Renal cortical epithelial cell (primary cell): ENCODE measurements around the gene PDLIM5. TPM values are rescaled to one million over a fixed set of nuclear protein-coding genes. Genes with fewer than 3 reads are reported as not detected.
"Not testable (repeated sequence)": the region's sequence is repeated elsewhere in the genome, so short reads cannot be mapped to it uniquely, and the experiment has no call there.

Source experiments
- DNase-seq: peaks from one replicate; pipeline ENCODE4 v3.0.0-alpha.2; 2011; ENCODE audit warnings: low read depth
- total RNA-seq: library from RNA; depleted of rRNA; stranded (reverse); fragments of >200 nt; gene quantifications from 2 replicates; pipeline ENCODE4 v1.2.3, GENCODE V29; 2014

The PDLIM5 gene
- total RNA-seq, 1 donor from 2014 or later: 96.0 TPM

DNA sequence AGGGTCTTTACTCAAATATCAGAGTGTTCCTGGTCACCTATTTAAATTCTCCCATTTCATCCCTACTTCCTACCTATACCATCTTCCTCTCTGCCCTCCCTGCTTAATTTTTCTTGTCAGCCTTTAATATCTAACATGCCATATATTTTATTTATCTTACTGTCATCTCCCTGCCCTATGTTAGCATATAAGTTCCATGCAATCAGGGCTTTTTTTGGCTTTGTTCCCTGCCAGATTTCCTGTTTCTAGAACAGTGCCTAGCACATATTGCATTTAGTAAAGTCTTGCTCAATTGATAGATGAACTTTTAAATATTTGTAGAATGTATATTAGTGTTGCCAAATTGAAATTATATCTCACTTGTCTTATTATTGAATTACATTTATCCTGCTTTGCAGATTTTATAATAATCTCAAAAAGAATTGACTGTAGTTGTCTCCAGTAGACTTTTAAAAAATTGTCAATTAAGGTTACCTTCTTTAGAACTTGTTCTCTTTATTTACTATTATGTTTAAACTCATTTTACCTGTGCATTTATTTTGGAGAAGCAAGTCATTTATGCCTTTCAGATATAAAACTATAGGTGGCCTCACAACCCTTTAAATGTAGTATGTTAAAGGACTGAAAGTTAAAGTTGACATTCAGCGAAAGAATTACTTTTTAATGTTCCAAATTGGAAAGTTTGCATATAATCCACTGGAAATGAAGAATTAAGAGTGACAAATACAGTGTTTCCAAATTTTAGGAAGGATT lies 197.8 kb downstream of the PDLIM5 start:
- DNase-seq: no peak

DNA sequence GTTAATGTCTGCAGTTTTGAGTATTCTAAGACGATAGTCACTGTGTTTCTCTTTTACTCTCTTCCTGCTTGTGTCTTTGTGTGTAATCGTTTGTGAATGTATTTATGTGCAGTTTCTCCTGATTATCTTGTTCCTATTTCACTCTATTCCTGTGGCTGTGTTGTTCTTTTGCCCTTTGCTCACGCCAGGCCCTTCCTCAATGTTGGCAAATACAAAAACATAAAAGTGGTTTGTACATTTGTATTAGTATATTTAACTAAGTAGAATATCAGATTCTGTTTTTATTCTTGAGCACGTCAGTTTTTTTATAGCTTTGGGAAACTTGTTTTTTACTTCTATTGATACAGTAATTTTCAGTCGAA lies 198.4 kb downstream of the PDLIM5 start:
- DNase-seq: no peak

DNA sequence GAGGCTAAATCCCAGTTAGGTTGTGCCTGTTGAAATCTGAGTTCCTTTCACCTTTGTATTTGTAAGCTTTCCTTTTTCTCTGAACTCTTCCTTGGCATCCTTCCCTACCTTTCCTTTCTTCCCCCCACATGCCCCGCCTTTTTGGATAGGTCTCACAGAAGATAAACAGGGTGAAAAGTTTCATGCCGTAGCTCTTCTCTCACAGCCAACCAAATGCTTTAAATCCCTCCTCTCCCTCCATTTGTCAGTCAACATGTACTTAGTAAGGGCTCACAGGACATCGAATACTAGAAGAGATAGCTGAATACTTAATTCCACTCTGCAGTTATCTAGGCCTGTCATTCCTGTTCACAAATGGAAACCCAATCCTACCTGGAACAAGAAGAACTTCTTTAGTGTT lies 198.9 kb downstream of the PDLIM5 start:
- DNase-seq: no peak

DNA sequence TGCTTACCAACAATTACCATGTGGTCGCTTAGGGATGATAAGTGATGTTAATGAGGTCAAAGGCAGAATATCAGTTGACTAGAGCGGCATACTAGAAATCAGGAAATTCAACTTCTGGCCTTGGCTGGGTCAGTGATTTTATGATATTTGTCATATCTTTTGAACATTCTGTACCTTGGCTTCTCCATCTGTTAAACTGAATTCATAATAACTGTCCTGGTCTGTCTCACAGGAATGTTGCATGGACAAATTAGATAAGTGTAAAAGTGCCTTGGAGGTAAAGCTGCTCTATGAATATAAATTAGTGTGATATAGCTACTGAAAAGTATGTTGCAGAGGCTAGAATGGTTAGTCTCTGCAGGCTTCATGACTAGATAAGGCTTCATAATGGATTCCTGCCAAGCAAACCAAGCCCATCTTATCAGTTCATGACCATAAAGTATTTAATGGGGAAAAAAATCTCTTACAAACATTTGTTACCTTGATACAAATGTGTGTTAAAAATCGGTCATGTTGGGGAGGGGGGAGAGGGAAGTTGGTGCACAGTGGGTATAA lies 201.4 kb downstream of the PDLIM5 start:
- DNase-seq: no peak

DNA sequence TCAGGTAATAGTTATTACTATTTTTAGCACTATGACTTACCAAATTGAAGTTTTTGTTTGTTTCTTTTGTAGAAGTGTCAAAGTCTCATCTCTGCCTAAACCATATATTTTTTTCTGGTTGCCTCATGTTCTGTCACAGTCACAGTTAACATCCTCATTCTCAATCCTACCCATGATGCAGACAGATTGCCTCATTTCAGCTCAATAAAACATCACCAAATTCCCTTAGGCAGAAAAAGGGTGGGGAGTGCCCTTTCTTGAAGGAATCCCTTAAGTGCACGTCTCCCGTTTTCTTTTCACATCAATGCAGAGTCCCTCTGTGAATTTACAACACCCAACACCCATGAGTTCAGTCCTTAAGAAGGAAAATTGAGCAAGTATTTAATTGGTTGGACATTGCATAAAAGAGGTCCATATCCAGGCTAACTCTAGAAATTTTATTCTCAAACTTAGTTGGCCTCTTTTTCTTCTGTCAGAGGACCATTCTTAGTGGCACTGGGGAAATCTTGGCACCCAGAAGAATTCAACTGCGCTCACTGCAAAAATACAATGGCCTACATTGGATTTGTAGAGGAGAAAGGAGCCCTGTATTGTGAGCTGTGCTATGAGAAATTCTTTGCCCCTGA lies 202.4 kb downstream of the PDLIM5 start:
- DNase-seq: no peak

DNA sequence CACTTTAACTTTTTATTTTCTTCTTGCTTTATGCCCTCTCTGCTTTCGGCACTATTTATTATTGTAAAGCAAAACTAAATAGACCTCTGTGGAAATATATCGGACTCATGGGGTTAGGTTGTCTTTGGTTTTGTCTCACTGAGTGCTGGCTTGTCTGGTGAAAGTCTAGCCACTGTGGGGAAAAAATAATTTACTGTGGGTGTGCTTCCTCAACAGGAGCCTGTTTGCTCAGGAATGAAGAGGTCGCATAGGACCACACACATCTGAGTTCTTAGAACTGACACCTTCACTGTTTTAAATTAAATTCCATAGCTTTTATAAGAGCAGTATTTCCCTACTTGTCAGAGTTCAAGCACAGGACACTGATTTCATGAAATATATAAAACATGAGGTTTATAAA lies 203.0 kb downstream of the PDLIM5 start:
- DNase-seq: no peak

DNA sequence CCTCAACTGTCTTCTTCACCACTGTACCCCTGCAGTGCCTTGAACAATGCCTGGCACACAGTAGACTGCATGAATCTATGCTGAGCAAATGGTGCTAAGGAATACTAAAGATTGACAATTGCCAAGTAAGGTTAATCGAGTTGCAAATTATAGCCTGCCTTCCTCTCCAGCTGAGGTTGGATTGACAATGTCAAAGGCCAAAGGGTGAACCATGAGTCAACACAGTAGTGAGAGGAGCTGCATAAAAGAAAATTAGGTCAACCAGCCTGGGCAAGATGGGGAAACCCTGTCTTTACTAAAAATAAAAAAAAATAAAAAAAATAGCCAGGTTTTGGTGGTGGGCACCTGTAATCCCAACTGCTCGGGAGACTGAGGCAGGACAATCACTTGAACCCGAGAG lies 208.9 kb downstream of the PDLIM5 start:
- DNase-seq: peak; percentile 30

DNA sequence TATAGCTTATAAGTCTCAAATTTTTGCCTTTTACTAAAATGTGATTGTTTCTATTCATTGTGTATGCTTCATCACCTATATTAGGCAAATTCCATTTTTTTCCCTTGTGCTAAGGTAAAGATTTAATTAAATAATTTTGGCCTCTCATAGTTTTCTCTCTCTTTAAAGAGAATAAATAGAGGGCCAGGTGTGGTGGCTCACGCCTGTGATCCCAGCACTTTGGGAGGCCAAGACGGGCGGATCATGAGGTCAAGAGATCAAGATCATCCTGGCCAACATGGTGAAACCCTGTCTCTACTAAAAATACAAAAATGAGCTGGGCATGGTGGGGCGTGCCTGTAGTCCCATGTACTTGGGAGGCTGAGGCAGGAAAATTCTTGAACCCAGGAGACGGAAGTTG lies 213.3 kb downstream of the PDLIM5 start:
- DNase-seq: not testable (repeated sequence)

DNA sequence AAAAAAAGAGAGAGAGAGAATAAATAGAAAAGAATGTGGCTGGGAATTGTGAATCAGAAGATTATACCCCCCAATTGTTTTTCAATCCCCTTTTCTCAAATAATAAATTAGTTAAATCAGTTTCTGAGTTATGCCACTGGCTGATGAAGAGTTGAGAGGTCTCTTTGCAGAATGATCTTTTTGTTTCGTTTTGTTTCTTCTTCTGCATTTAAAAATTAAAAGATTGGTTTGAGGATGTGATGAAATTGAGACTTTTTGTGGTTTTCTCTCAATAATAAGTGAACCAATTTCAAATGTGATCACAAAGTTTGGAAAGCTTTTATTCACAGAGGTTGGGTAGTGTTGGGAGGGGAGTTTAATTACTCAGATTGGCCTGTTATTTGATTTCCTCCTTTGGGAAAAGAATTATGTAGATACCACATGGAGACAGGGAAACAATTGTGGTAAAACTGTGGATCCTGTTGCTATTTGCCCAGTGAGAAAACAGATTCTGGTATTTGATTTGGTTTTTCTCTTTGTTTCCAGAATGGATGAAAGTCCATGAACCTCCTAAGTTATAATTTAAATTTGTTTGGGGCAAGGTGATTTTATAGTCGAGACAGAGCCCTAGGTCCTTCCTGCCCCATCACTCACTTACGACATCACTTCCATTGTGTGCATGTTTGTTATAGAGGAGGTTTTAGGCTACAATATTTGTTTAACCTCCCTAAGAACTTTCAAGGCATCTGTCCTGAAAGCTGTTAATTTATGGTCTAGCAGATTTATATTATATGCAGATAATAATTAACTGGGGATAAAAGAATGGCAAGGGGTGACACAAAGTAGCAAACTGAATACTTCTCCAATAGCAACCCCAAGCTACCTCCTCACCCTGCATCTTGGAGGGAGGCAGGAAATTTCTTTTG lies 214.0 kb downstream of the PDLIM5 start:
- peak; percentile 77 for DNase-seq

DNA sequence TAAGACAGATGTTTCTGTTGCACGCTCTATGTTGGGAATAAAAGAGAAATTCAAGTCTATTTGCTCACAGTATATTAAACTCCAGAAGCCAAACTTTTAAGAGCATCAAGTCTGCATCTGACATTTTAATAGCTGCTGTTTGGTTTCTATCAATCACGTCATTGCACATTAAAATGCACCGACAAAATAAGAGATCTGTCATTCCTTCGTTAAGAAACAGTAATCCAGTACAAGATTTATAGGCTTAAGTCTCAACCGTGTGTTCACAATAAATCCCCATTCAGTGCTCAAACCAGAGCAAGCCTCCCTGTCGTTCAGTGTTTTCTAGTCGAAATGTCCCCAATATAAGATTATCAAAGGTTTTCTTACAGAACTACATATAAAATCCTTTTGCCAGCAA lies 217.0 kb downstream of the PDLIM5 start:
- DNase-seq: no peak

DNA sequence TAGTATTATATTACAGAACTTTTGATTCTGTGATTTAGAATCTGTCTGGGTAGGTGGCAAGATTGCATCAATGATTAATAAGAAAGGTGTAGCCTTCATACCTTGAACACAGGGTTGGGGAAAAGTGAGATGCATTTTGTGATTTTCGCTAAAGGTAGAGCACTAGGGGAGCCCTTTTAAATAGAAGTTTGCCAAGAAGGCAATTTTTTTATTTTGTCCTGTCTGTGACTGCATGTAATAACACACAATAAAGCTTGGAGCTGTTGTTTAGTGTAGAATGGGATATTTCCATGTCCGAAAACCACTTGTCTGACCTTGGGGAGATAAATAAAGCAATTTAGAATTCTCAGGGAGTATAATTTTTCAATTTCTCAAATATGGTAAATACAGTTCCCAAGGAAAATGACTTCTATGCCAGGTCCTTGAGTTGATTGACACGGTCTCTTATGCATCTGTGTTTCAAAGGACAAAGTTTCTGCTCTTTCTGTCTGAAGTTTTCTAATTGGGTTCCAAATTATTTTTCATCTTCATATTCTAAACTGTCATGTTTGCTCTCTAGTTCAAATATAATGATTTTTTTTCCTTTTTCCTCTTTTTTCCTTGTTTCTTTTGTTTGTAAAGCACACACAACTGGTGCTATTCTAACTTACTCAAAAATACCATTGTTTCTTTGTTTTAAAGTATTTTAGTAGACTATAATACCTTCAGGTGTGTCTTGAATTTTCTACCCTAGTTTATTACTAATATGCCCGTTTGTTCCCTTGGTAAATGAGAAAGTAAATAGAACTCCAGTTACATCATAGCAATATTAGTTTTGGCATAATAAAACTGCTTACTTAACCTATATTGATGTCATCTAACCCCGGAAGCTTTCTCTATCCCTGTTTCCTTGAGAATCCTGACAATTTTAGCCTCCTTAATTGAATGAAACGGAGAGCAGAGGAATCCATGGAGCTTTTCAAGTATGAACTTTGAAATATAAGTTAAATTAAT lies 218.2 kb downstream of the PDLIM5 start:
- no peak for DNase-seq

DNA sequence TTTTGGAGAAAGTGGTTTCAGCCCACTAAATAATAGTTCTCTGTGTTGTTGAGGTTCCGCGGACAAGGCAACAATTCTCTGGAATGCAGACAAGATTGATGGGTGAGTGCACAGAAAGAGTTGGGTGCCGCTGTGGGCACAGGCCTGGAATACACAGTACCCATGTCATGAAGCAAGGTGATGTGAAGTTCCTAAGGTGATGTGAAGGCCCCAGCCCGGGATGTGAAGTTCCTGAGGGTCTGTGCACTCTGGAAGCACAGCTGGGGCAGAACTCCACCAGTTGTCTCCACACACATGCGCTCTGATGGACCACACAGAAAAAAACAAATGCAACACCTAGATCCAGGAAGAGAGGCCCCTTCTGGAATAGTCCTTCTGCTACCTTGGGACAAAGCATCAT lies 219.4 kb downstream of the PDLIM5 start:
- no peak for DNase-seq

DNA sequence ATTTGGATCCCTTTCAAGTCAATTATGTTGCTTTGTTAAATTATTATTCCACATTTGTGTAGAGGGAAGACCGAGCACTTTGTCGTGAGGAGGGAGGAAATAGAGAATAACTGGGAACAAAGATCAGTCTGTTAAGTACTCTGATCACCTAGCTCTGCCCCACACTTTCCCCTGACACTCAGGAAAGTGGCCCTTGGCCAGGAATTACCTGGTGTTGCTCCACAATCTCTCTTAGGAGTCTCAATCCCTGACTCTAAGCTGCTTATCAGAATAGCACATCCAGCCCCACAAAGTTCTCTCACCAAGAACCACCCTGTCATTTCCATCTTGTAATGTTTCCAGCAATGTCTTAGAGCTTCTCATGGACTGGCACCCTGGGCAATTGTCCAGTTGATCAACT lies 222.2 kb downstream of the PDLIM5 start:
- DNase-seq: no peak

DNA sequence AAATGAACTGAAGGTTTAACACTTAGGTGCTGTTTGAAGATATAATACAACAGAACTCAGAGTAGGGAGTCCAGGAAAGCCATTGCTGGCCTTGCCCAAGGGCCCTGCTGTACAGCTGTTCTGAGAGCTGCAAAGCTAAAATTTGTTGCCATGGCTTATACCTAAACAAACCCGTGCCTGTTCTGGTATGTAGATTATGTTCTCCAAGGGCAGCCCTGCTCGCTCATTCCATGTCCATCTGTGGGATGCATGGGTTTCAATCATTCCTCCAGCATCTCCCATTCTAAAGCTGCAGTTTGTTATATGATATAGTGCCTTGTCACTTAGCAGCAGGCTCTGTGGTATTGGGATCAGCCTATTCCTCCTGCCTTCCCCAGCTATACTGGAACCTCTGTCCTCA lies 225.2 kb downstream of the PDLIM5 start:
- DNase-seq: peak; percentile 14

DNA sequence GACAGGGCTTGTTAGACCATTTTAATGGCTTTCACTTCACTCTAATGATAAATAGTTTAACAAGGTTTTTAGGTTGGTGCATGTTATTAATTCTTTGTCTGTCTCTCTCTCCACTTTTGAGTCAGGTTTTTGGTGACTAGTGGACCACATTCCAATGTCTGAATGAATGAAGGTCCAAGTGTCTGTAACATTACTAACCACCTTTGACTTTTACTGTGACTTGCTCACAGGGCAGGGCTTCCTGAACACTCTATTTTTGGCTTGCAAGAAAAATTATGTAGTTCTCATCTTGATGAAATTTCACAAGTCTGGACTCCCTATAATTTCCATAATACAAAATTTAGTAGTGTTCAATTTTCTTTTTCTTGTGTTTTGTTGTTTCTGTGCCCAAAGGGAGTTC lies 227.2 kb downstream of the PDLIM5 start:
- no peak for DNase-seq

DNA sequence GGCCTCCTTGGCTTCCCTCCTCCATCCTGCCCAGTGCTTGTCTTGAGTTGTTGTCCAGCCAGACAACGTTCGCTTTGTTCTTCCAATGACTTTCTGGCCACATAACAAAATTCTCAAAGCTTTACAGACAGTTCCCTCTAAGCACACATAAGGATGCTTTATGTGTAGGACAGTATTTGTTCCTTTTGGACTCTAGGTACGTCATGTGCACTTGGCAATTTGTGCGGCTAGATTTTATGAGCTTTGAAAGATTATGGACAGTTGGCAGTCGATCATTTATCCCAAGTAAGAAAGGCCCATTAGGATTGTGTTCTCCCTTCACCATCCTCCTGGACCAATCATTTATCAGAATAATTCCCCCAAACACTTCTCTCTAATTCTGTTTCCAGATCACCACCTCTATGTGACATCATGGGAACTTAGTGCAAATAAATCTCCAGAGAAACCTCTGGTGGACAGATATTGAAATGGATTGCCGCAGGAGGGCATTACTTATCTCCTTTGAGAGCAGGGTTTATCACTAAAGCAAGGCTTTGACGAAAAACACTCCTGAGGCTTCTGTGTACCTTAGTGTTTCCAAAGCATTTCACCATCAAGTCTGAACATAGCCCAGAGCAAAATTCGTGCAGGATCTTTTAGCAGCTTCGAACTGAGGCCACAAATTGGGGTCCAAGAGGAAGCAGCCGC lies 228.6 kb downstream of the PDLIM5 start:
- DNase-seq: no peak

DNA sequence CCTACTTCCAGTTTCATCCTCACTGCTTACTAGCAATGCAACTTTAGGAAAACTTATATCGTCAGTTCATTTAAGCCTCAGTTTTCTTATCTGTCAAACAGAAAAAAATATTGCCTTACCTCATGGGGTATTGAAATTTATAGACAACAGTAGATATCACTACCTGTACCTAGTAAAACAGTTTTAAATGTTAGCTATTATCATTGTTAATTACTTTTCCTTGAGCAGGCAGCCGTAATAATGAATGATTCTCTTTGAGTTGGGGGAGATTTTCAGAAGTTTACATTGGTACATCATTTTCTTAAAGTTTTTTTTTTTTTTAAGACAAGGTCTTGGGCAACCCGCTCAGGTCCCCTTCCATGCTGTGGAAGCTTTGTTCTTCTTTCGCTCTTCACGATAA lies 234.3 kb downstream of the PDLIM5 start:
- no peak for DNase-seq

DNA sequence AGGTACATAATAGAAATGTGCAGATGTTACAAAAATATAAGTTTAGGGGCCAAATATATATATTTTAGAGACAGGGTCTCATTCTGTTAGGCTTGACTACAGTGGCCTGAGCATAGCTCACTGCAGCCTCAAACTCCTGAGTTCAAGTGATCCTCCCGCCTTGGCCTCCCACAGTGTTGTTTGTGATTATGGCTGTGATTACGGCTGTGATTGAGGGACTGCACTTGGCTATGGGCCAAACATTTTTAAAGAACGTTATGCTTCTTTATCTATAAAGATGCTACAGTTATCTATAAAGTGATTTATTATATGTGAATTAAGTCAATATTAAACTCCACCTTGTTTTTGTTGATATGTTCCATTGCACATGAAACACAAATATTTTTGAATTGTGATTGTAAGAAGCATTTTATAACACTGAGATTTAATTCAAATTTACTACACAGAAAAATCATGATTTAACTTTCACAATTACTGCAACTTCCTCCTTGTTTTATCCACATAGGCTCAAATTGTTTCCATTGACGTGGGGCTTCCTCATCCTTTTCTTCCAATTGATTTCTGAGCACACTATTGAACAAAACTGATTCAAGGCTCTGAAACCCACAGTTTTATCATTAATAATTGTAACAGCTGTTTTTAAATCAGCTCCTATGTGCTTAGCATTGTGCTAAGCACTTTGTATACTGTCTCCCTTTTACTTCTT lies 237.6 kb downstream of the PDLIM5 start:
- DNase-seq: no peak

DNA sequence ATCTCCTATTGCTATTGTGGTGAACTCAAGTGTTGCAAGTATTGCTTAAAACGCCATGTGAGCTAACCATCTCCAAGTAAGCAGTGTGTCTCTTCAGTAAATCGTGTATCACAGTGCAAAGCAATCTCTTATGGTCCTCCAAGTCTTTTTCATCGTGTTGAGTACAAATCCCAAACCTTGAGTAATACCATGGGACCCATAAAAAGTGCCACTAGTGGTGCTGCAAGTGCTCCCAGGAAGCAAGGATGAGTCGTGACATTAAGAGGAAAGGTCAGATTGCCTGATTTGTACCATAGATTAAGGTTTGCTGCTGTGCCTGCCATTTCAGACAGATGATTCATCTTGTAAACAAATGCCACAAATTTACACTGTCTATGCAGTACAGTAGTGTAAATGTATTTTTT lies 239.1 kb downstream of the PDLIM5 start:
- DNase-seq: peak; percentile 51

DNA sequence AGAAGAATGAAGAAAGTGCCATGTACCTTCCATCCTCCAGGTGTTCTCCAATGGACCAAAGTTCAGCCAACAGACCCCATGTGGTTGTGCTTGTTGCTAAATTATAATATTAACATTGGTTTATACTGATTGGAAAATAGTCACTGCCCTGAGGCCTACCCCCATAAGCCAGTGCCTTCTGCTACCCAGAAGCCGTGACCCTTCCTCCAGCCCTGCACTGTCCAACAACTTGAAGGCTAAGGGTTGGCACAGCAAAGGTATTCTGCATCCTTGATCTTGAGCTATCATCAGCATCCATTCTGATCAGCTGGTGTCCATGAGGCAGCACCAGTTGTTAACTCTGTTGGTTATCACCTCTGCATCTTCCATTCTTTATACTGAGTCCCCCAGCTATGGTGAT lies 239.8 kb downstream of the PDLIM5 start:
- no peak for DNase-seq
